LNCAP (cell line): Measurements from ENCODE around the gene ZNF581.

ENCODE experiments used
- CTCF ChIP-seq: fragments of 450-650 bp; IDR thresholded peaks from 2 replicates; pipeline ENCODE4 v1.5.1; 2017; ENCODE audit warnings: mild to moderate bottlenecking

ZNF581 gene

GRCh38 chr19:55599842-55600661, 43.4 kb upstream of the ZNF581 start, which contains the start of gene ZNF524:
Gene ZNF524, plus strand, starts transcription at chr19:55600288. Its CDS starts 1,825 bp downstream, at chr19:55602113.
- no peak for TF ChIP-seq CTCF

GRCh38 chr19:55600662-55601028, 42.8 kb upstream of the ZNF581 start:
- no peak for TF ChIP-seq CTCF

GRCh38 chr19:55601084-55601483, 42.4 kb upstream of the ZNF581 start:
- TF ChIP-seq CTCF: no peak

GRCh38 chr19:55602104-55603001, 41.1 kb upstream of the ZNF581 start:
- TF ChIP-seq CTCF: no peak

GRCh38 chr19:55603115-55603514, 40.3 kb upstream of the ZNF581 start:
- no peak for TF ChIP-seq CTCF

- no peak for TF ChIP-seq CTCF
Observed at GRCh38 chr19:55603581-55604292, 39.7 kb upstream of the ZNF581 start.

- no peak for TF ChIP-seq CTCF
Observed at GRCh38 chr19:55605207-55605636, 38.2 kb upstream of the ZNF581 start.
